ENCODE data around the gene CCDC77. TPM values are rescaled to one million over a fixed set of nuclear protein-coding genes. Genes with fewer than 3 reads are reported as not detected.

CCDC77 gene
- total RNA-seq, 1 donor from 2014 or later = 5.3 TPM

DNA sequence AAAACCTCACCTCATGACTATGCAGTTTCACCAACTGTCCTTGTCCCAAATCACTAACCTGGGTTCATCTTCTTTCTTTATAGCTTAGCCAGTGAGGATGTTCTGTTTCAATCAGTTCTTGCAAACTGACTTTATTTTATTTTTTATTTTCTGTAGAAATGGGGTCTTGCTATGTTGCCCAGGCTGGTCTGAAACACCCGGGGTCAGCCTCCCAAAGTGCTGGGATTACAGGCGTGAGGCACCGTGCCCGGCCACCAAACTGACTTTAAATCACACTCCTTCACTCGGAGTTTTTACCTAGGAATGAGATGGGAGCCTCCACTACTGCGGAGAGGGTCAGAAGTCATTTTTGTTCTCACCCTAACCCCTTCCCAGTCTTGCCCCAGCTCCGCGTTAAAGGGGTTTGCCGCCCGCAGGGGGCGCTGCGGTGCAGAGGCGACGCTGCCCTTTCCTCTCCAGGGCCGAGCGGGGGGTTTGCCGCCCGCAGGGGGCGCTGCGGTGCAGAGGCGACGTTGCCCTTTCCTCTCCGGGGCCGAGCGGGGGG lies 51.3 kb downstream of the CCDC77 start:
- no peak for DNase-seq (ENCODE audit: low spot score)

GRCh38 chr12:454833-455232 lies 53.4 kb downstream of the CCDC77 start:
- no peak for DNase-seq (ENCODE audit: low spot score)

DNA sequence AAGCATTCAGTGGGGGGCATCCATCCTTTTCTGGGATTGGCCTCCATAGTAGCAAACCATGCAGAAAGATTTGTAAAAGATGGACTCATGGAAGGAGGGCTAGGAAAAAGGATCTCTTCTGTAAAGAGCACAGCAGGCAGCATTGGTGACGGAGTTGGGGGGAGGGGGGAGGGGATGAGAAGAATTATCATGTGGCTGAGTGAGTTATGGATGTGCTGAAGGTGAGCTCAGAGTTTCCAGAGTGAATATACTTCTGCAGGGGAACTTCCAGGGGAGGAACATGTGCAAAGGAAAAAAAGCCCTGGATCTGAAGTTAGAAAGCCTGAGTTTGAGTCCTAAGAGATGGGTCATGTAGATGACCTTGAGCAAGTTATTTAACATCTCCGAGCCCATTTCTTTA lies 54.4 kb downstream of the CCDC77 start:
- DNase-seq (ENCODE audit: low spot score) = no peak

DNA sequence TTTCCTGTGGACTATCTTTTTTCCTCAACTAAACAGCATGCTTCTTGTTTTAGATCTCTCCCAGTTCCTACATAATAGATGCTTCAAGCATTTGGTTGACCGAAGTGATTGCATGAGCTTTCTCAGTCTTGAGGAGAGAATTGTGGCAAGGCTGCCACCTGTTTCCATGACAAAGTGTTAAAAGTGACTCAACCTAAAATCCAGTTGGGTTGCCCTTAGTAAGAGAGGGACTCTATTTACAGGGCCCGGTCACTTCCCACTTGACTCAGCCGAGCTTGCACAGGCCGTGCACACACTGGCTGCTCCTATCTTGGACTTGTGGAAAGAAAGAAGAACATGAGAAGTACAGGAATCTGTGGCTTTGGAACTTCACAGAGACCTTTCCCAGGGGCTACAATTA lies 56.2 kb downstream of the CCDC77 start:
- no peak for DNase-seq (ENCODE audit: low spot score)

DNA sequence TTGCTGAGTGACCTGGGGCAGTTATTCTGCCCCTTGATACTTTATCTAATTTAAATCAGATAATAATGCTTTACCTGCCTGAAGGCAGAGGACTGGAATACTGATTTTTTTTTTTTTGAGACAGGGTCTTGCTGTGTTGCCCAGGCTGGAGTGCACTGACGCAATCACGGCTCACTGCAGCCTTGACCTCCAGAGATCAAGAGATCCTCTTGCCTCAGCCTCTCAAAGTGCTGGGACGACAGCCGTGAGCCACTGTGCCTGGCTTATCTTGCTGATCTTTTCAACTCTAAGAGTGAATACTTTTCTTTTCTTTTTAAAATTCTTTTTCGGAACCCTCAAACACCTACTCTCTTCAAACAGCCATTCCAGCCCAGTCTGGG lies 57.6 kb downstream of the CCDC77 start:
- no peak for DNase-seq (ENCODE audit: low spot score)

- DNase-seq (ENCODE audit: low spot score) = peak; percentile 27
Observed at GRCh38 chr12:459430-460258, 58.2 kb downstream of the CCDC77 start, which contains the start of gene B4GALNT3. Gene B4GALNT3 (plus strand): TSS chr12:459939. CDS start chr12:460377, 438 bp downstream.

DNA sequence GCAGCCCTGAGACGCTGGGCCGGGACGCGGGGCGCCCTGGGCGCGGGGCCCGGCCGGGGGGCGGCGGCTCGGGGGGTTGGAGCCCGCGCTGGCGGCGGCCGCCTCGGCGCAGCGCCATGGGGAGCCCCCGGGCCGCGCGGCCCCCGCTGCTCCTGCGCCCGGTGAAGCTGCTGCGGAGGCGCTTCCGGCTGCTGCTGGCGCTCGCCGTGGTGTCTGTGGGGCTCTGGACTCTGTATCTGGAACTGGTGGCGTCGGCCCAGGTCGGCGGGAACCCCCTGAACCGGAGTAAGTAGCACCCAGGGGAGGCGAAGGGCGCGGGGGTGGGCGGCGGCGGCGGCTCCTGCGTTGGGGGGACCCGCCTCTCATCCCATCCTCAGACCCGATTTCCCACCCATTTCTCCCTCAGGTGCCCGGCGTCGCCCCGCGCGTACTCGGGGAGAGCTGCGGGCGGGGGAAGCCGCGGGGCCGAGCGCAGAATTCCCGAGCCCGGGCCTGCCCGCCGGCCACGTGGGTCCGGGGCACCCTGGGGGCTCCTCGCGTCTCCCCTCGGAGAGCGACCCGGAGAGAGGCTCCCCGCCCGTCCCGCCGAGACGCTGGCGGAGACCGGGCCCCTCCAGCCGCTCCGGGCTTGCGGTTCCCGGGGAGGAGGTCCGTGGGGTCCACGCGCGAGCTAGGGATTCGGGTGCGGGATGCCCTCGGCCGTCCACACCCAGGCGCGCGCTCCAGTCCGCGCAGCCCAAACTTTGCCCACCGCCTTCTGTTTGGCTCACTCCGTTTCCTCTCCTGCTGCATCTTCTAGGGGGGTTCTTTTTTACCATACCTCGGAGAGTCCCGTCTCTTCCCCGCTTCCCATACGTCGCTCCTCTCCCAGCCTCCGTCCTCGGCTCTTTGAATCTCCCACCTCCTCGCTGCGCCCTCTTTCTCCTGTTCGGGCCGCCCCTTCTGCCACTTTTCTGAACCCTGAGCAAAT lies 59.1 kb downstream of the CCDC77 start:
- peak; percentile 23 for DNase-seq (ENCODE audit: low spot score)

GRCh38 chr12:461425-461824 lies 60.0 kb downstream of the CCDC77 start:
- peak; percentile 36 for DNase-seq (ENCODE audit: low spot score)

GRCh38 chr12:462936-463705 lies 61.7 kb downstream of the CCDC77 start:
- DNase-seq (ENCODE audit: low spot score) = peak; percentile 52

DNA sequence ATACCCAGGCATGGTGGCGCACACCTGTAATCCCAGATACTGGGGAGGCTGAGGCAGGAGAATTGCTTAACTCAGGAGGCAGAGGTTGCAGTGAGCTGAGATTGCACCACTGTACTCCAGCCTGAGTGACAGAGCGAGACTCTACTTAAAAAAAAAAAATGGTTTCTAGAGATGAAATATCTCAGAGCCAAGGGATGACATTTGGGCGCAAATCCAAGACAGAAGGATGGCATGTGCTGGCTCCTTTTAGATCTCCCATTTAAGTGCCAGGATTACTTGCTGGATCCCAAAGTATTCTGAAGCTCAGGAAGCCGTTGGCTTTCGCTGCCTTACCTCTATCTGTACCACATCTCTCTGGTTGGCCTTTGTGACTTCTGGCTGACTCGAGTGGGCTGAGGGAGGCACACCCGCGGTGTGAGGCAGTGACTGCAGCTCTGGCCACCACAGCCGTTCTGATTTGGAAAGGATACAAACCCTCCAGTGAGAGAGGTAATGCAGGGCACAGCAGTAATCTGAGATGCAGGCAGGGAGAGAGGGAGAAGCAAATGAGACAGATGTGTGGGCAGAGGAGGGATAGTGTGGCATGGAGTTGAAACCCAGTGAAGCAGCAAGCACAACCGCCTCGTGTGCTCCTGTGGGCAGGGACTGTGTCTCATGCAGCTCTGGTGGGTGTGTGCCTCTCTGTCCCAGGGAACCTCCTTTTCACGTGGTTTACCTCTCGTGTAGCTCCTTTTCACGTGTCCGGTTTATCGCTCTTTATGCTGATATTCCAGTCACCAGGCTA lies 63.2 kb downstream of the CCDC77 start:
- DNase-seq (ENCODE audit: low spot score) = no peak

DNA sequence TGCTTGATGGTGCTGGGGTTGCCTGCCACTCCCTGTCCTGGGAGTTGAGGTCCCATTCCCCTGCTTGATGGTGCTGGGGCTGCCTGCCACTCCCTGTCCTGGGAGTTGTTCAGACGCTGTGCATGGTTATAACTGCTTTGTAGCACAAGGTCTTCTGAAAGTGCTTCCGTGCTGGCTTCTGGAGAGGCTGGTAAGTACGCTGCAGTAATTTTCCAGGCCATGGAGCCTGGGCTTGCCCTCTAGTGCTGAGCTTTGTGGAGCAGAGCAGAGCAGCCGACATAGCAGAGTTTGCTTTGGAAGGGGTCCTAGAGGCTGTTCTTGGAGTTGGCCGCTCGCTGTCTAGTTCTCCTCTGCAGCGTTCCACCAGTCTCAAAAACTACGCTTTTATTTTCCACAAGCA lies 64.6 kb downstream of the CCDC77 start:
- no peak for DNase-seq (ENCODE audit: low spot score)

- DNase-seq (ENCODE audit: low spot score) = no peak
Observed at GRCh38 chr12:466762-467161, 65.3 kb downstream of the CCDC77 start.

- no peak for DNase-seq (ENCODE audit: low spot score)
Observed at GRCh38 chr12:467591-467990, 66.1 kb downstream of the CCDC77 start.

DNA sequence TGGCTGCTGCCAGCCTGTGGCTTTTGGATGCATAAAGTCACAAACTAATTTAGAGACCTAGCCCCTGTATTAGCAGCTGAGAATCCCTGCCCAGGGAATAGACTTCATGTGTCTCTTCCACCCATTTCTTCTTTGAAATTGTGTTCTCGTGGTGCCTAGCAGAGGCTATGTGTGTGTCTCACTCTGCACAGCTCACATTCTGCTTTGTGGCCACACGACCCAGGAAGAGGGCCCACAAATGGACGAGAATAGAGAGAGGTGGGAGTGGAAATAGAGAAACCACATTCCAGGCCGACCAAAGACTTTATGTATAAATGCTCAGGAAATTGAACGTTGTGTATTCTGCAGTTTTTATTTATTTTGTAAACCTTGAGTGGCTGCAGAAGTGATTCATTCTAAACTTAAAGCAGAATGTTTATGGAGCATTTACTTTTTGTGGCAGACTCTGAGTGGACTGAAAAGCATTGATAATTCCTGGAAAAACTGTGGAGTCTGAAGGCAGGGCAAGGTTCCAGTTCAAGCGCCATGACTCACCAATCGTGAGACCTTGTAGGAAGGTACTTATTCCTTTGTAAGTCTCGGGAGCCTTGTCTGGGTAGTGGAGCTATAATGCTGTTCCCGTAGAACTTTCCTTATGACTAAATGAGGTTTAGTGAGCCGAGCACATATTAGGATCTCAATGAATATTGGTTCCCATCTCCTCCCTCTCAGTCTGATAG lies 67.4 kb downstream of the CCDC77 start:
- DNase-seq (ENCODE audit: low spot score) = no peak

DNA sequence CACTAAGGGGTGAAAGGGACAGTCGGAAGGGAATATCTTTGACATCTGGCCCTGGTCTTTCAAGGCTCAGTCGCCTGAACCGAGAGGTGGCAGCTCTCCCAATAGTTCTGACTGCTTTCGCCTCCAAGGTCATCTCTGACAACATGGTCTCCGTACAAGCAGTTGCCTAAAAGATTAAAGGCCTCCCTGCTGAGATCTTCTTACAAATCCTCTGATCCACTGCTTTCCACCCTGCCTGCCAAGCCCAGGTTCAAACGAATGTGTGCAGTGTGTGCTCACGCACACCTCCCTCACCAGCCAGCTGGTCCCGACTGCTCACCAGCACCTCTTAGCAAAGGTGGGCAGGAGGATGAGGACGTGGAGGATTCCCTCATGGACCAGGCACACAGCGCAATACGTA lies 68.7 kb downstream of the CCDC77 start:
- no peak for DNase-seq (ENCODE audit: low spot score)

GRCh38 chr12:473198-473597 lies 71.8 kb downstream of the CCDC77 start:
- no peak for DNase-seq (ENCODE audit: low spot score)

DNA sequence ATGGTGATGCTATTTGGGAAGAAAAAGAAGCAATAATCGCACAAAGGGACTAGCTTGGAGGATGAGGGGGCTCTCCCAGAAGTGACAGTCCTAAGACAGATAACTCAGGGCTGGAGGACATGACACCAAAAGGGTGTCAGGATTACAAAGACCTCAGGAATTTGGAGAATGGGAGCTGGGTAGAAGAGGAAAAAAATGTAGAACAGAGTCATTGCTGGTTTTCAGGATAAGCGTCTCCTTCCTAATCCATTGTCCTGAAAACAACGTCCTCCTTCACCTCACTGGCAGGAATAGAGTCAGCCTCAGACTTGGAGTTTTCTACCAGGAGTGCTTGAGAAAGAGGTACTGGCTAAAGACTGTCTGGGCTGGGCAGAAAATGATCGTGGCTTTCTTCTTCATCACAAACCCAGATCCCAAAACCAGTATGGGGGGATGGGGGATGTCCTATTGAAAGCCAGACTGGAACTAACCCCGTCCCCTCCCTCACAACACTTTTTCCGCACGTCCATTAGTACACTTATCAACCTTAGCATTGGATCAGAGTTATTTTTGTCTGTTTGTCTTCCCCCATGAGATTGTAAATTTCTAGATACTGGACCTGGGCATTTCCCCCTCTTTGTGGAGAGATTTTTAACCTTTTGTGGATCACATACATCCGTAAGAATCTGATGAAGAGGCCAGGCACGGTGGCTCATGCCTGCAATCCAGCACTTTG lies 72.6 kb downstream of the CCDC77 start:
- DNase-seq (ENCODE audit: low spot score) = no peak

GRCh38 chr12:475286-475685 lies 73.8 kb downstream of the CCDC77 start:
- DNase-seq (ENCODE audit: low spot score) = no peak

GRCh38 chr12:479161-479560 lies 77.7 kb downstream of the CCDC77 start:
- DNase-seq (ENCODE audit: low spot score) = no peak
